WI38 (cell line): Measurements from ENCODE around the gene STXBP5.
"Not testable (repeated sequence)": the region's sequence is repeated elsewhere in the genome, so short reads cannot be mapped to it uniquely, and the experiment has no call there.

Experiments
- H3K4me3 ChIP-seq: 2 replicates; pipeline ENCODE4 v1.5.1; 2011; ENCODE audit warnings: low read depth, mild to moderate bottlenecking, control low read depth, low read length
- TF ChIP-seq, protein P1 (sequence below): IDR thresholded peaks from 2 replicates; pipeline ENCODE4 v1.5.1; 2012; ENCODE audit warnings: low read depth, mild to moderate bottlenecking, control low read depth, low read length

STXBP5 gene

DNA sequence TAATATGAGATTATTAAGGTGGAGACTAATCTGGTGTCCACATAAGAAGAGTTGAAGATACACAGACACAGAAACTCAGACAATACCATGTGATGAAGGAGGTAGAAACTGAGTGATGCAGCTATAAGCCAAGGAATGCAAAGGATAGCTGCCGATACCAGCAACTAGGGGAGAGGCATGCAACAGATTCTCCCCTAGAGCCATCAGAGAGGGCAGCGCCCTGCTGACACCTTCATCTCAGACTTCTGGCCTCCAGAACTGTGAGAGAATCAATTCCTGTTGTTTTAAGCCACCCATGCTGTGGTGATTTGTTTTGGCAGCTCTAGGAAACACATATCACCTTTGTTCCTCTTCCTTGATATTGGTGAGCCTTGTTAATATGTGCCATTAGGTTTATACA lies 41.5 kb downstream of the STXBP5 start:
- TF ChIP-seq, protein P1, sequence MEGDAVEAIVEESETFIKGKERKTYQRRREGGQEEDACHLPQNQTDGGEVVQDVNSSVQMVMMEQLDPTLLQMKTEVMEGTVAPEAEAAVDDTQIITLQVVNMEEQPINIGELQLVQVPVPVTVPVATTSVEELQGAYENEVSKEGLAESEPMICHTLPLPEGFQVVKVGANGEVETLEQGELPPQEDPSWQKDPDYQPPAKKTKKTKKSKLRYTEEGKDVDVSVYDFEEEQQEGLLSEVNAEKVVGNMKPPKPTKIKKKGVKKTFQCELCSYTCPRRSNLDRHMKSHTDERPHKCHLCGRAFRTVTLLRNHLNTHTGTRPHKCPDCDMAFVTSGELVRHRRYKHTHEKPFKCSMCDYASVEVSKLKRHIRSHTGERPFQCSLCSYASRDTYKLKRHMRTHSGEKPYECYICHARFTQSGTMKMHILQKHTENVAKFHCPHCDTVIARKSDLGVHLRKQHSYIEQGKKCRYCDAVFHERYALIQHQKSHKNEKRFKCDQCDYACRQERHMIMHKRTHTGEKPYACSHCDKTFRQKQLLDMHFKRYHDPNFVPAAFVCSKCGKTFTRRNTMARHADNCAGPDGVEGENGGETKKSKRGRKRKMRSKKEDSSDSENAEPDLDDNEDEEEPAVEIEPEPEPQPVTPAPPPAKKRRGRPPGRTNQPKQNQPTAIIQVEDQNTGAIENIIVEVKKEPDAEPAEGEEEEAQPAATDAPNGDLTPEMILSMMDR: no peak

DNA sequence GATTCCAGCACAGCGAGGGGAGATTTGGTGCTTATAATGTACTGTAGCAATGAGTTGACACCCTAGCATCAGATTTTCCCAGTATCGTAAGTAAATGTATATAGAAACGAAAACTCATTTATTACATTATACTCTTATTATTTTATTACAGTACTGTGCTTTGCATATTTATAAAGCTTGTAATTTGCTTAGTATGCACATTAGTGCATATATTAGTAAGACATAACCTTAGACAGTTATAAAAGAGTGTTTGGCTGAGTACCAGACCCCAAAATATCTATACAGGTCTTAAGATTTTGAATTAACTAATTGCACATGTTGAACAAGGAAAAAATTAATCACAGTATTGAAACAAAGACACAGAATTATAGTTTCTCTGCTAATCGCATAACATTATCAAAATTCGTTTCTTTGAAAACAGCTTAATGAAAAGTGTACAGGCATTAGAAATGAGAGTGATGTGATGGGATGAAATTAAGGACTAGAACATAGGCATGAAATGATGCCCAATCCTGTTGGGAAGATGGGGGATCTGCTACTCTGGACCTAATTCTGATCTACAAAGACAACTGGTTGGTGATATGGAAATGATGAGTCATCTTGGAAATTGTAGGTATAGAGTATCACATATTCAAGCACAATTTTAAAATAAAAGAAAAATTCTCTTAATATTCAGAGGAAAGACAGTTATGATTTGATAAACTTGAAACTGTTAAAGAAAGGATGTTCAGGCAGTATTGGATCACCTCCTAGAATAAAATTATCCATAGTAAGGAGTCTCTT lies 42.8 kb downstream of the STXBP5 start:
- TF ChIP-seq, protein P1: no peak
- H3K4me3 ChIP-seq: no peak overlapping the region

More for the DNA sequence above, 41.5 kb downstream of the STXBP5 start:
- H3K4me3 ChIP-seq: no peak overlapping the region

DNA sequence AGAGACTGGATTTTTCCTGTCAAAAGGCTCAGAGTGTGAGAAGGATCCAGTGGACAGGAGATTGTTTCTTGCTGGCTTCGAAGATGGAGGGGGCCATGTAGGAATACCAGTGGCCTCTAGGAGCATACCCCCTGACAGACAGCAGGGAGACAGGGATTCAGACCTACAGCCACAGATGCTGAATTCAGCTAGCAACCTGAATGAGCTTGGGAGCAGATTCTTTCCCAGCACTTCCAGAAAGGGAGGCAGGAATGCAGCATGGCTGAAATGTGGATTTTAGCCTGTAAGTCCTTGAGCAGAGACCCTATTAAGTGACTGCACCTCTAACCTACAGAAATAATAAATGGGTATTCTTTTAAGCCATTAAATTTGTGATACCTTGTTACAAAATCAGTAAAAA lies 44.6 kb downstream of the STXBP5 start:
- no peak overlapping the region for H3K4me3 ChIP-seq
- TF ChIP-seq, protein P1: no peak

DNA sequence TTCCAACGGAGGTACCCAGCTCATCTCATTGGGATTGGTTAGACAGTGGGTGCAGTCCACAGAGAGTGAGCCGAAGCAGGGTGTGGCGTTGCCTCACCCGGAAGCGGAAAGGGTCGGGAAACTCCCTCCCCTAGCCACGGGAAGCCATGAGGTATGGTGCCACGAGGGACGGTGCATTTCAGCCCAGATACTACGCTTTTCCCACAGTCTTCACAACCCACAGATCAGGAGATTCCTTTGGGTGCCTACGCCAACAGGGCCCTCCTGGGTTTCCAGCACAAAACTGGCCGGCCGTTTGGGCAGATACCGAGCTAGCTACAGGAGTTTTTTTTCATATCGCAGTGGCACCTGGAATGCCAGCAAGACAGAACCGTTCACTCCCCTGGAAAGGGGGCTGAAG lies 46.9 kb downstream of the STXBP5 start:
- TF ChIP-seq, protein P1: no peak
- no peak overlapping the region for H3K4me3 ChIP-seq

DNA sequence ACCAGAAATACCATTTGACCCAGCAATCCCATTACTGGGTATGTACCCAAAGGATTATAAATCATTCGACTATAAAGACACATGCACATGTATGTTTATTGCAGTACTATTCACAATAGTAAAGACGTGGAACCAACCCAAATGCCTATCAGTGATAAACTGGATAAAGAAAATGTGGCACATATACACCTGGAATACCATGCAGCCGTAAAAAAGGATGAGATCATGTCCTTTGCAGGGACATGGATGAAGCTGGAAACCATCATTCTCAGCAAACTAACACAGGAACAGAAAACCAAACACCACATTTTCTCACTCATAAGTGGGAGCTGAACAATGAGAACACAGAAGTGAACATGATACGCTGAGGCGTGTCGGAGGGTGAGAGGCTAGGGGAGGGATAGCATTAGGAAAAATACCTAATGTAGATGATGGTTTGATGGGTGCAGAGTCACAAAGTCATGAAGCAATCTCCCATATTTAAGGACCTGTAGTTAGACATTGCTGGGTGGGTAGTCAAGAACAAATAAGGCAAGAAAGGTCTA lies 50.8 kb downstream of the STXBP5 start:
- not testable (repeated sequence) for H3K4me3 ChIP-seq

DNA sequence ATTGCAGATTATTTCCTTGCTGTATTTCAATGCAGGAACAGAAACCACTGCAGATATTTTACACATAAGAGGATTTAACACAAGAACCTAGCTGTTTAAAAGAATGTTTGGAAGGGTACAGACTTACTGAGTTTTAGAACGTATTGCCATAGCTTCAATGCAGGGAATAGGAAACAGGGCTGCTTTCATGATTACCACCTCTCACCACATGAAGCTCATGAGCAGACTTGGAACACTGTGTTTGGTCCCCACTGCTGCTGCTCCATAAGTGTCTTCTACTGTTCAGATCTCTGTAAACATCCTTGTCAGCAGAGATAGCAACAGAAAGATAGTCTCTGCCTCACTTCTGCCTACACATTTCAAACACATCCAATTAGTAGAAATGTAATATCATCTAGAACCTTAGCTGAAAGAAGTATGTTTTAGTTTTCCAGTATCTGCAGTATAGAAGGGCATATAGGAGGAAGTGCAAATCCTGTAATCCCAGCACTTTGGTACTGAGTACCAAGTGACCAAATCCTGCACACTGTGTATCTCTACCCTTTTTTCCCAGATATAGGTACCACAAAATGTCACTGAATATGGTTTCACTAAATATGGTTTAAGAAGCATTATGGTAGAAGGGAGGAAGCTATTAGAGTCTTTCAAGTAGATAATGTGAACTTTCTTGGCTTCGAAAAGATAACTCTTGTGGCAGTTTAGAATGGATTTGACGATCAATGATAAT lies 51.9 kb downstream of the STXBP5 start:
- H3K4me3 ChIP-seq: no peak overlapping the region
- TF ChIP-seq, protein P1: no peak

DNA sequence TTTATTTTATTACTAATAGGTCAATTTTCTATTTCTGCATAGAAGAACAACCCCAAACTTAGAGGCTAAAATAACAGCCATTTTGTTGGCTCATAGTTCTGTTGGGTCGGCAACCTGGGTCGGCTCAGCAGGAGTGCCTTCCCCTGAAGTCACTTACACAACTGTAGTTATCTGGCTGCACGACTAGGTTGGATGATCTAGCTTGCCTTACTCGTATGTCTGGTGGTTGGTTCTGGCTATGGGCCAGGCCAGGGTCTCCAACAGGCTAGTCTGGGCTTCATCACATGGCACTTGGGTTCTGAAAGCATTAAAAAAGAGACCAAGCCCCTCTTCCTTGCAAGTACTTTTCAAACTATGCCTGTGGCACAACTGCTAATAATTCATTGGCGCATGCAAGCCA lies 53.5 kb downstream of the STXBP5 start:
- TF ChIP-seq, protein P1: no peak
- H3K4me3 ChIP-seq: no peak overlapping the region
